Measurements from ENCODE around the gene JAML. TPM values are rescaled to one million over a fixed set of nuclear protein-coding genes. Genes with fewer than 3 reads are reported as not detected.

The JAML gene
- total RNA-seq, 1 donor from 2014 or later = 17.2 TPM

DNA sequence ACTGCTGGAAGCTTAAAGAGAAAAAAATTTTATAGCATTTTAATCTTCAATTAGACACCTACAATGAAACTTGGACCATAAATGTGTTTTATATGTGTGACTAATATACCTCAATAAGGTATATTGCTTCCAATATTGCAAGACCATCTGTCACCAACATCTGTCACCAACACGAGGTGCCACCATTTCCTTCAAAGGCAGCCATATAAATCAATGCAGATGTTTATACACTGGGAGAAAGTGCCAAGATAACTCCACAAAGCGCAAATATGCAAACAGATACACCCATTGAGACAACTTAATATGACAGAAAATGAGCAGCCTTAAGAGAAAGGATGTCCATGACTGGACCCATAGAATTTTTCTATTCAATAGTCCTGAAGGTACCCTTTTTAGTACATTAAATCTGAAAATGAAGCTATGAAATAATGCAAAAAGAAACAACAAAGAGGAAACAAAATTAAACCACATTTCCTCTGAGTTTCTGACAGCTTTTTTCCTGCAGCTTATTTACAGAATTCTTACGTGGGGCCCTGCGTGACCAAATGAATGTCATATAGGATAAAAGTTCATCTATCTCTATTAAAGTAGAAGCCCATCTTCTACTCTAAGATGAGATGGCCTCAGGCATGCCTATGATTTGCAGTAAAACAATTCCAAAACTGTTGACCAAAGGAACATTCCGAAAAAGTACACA lies 14.8 kb upstream of the JAML start:
- intact Hi-C loops (cut with DNase I) = no loop called here
- no peaks in the 10 kb centered on the region for H3K27me3 ChIP-seq
- H3K27ac ChIP-seq = no peak overlapping the region
- TF ChIP-seq, protein P1, sequence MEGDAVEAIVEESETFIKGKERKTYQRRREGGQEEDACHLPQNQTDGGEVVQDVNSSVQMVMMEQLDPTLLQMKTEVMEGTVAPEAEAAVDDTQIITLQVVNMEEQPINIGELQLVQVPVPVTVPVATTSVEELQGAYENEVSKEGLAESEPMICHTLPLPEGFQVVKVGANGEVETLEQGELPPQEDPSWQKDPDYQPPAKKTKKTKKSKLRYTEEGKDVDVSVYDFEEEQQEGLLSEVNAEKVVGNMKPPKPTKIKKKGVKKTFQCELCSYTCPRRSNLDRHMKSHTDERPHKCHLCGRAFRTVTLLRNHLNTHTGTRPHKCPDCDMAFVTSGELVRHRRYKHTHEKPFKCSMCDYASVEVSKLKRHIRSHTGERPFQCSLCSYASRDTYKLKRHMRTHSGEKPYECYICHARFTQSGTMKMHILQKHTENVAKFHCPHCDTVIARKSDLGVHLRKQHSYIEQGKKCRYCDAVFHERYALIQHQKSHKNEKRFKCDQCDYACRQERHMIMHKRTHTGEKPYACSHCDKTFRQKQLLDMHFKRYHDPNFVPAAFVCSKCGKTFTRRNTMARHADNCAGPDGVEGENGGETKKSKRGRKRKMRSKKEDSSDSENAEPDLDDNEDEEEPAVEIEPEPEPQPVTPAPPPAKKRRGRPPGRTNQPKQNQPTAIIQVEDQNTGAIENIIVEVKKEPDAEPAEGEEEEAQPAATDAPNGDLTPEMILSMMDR (IDR thresholded peaks at IDR 0.05) = no peak
- no peak for TF ChIP-seq POLR2AphosphoS5 (IDR thresholded peaks at IDR 0.05; ENCODE audit: insufficient read depth in 1 of 2, low read depth in 1 of 2)
- TF ChIP-seq POLR2A (IDR thresholded peaks at IDR 0.05) = no peak
- no peaks in the 10 kb centered on the region for H3K36me3 ChIP-seq
- H3K4me1 ChIP-seq = peaks cover 23% of the 10 kb centered on the region
- DNase-seq (ENCODE audit: extremely low spot score in 2 of 2) = no peak
- no peak overlapping the region for H3K4me3 ChIP-seq
- no peaks in the 10 kb centered on the region for H3K9me3 ChIP-seq

DNA sequence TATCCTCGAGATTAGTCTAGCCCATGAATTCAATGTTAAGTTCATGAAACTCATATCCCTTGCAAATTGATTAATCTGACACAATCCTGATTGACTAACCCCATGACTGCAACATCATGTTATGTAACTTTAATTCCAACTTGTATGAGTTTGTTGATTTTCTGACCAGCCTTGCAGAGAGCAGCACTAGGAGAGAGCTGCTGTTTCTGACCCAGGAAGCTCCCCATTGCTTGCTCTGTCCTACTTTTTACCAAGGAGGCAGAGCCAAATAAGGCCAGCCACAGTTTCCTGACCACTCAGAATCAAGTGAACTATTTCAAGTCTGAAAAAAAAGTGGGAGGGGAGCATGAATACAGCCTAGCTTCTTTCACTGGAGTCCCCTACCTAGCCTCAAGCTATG lies 14.1 kb upstream of the JAML start:
- H3K27ac ChIP-seq = no peak overlapping the region
- no peaks in the 10 kb centered on the region for H3K9me3 ChIP-seq
- no peak overlapping the region for H3K4me3 ChIP-seq
- intact Hi-C loops (cut with DNase I) = no loop called here
- no peak for DNase-seq (ENCODE audit: extremely low spot score in 2 of 2)
- no peaks in the 10 kb centered on the region for H3K27me3 ChIP-seq
- H3K36me3 ChIP-seq = no peaks in the 10 kb centered on the region
- TF ChIP-seq POLR2A (IDR thresholded peaks at IDR 0.05) (no peak), POLR2AphosphoS5 (IDR thresholded peaks at IDR 0.05; ENCODE audit: insufficient read depth in 1 of 2, low read depth in 1 of 2) (no peak)
- TF ChIP-seq, protein P1 (IDR thresholded peaks at IDR 0.05) = no peak
- peaks cover 23% of the 10 kb centered on the region for H3K4me1 ChIP-seq

DNA sequence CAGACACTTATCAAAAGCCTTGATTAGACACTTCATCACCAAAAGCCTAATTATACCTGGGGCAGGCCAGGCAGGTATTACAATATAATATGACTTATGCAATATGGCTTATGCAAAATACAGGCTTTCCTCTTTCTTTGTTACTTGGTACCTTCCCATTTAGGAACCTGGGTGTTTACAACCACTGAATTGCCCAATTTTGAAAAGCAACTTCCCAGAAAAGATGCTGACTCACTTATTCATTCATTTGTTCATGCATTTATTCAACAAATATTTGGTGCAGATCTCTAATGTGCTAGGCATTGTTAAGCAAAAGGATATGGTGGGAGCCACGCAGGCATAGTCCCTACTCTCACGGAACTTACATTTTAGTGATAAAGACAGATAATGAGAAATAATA lies 13.6 kb upstream of the JAML start:
- H3K27ac ChIP-seq = no peak overlapping the region

DNA sequence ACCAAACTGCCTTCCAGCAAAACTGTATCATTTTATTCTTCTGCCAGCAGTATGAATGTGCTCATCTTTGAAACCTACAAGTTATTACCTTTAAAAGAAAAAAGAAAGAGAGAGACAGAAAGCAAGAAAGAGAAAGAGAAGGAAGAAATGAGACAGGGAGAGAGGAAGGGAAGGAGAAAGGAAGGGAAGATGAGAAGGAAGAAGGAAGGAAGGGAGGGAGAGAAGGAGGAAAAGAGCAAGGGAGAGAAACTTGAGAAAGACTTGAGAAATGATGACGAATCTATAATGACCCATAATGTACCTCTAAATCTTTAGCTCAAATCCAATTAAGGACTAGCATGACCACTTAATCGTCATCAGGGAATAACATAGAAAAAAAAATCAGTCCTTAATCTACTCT lies 11.4 kb upstream of the JAML start:
- Histone ChIP-seq H3K27ac (no peak overlapping the region), H3K27me3 (no peaks in the 10 kb centered on the region), H3K36me3 (no peaks in the 10 kb centered on the region), H3K4me3 (no peak overlapping the region), H3K4me1 (peaks cover 6% of the 10 kb centered on the region), H3K9me3 (no peaks in the 10 kb centered on the region)
- DNase-seq (ENCODE audit: extremely low spot score in 2 of 2) = no peak
- TF ChIP-seq POLR2AphosphoS5 (IDR thresholded peaks at IDR 0.05; ENCODE audit: insufficient read depth in 1 of 2, low read depth in 1 of 2) = no peak
- intact Hi-C loops (cut with DNase I) = no loop called here

More for the DNA sequence above, 13.6 kb upstream of the JAML start:
- Histone ChIP-seq H3K4me1 (peaks cover 23% of the 10 kb centered on the region), H3K27me3 (no peaks in the 10 kb centered on the region), H3K36me3 (no peaks in the 10 kb centered on the region), H3K9me3 (no peaks in the 10 kb centered on the region), H3K4me3 (no peak overlapping the region)
- no peak for DNase-seq (ENCODE audit: extremely low spot score in 2 of 2)
- TF ChIP-seq POLR2AphosphoS5 (IDR thresholded peaks at IDR 0.05; ENCODE audit: insufficient read depth in 1 of 2, low read depth in 1 of 2) (peak in 1 of 2 donors; percentile 36), POLR2A (IDR thresholded peaks at IDR 0.05) (no peak)
- TF ChIP-seq, protein P1 (IDR thresholded peaks at IDR 0.05) = no peak
- intact Hi-C loops (cut with DNase I) = no loop called here

GRCh38 chr11:118234833-118235232 lies 10.0 kb upstream of the JAML start:
- no peaks in the 10 kb centered on the region for H3K27me3 ChIP-seq
- intact Hi-C loops (cut with DNase I) = no loop called here
- DNase-seq (ENCODE audit: extremely low spot score in 2 of 2) = no peak
- TF ChIP-seq POLR2AphosphoS5 (IDR thresholded peaks at IDR 0.05; ENCODE audit: insufficient read depth in 1 of 2, low read depth in 1 of 2) (no peak), POLR2A (IDR thresholded peaks at IDR 0.05) (no peak)
- TF ChIP-seq, protein P1 (IDR thresholded peaks at IDR 0.05) = no peak
- H3K36me3 ChIP-seq = no peaks in the 10 kb centered on the region
- H3K4me3 ChIP-seq = no peak overlapping the region
- no peak overlapping the region for H3K27ac ChIP-seq
- no peaks in the 10 kb centered on the region for H3K4me1 ChIP-seq
- no peaks in the 10 kb centered on the region for H3K9me3 ChIP-seq

Data from vagina (tissue), 2 donors.